GM12891 (cell line): ENCODE data around the gene SNCB. TPM values are rescaled to one million over a fixed set of nuclear protein-coding genes. Genes with fewer than 3 reads are reported as not detected.
A peak's percentile ranks its signal among the peaks of the same experiment; 100 is the strongest.

Experiments used
- DNase-seq: peaks from one replicate; pipeline ENCODE4 v3.0.0; 2011; ENCODE audit warnings: low spot score; ENCODE audit not compliant: insufficient read length
- FAIRE-seq: peaks from 2 replicates; lab custom pipeline; 2011; peaks lifted over from hg19 to GRCh38; lab: Jason Lieb, UNC
- PAX5 ChIP-seq: IDR thresholded peaks from 2 replicates; pipeline ENCODE4 v1.6.1; 2011; ENCODE audit warnings: low read length, moderate library complexity, mild to moderate bottlenecking; ENCODE audit not compliant: insufficient read depth, severe bottlenecking
- POLR2A ChIP-seq: IDR thresholded peaks from 2 replicates; pipeline ENCODE4 v1.6.1; 2011; ENCODE audit warnings: low read depth, low read length, control low read depth
- POLR2AphosphoS5 ChIP-seq: IDR thresholded peaks from 2 replicates; pipeline ENCODE4 v1.6.1; 2011; ENCODE audit warnings: low read depth, low read length, control low read depth
- POU2F2 ChIP-seq: IDR thresholded peaks from 2 replicates; pipeline ENCODE4 v1.6.1; 2011; ENCODE audit warnings: low read depth, mild to moderate bottlenecking, control low read depth, low read length, moderate library complexity
- SPI1 ChIP-seq: IDR thresholded peaks from 2 replicates; pipeline ENCODE4 v1.6.1; 2011; ENCODE audit warnings: low read depth, low read length, control low read depth
- TAF1 ChIP-seq: IDR thresholded peaks from 2 replicates; pipeline ENCODE4 v1.6.1; 2011; ENCODE audit warnings: low read depth, low read length, control low read depth
- polyA plus RNA-seq: library from polyadenylated mRNA; unstranded; fragments of >200 nt; gene quantifications from one replicate; pipeline ENCODE4 v1.2.1, GENCODE V29; 2012; ENCODE audit warnings: low read depth, missing spikeins, inconsistent platforms; ENCODE audit not compliant: missing spikeins

Gene SNCB
- 0.06 TPM for polyA plus RNA-seq

- FAIRE-seq: peak; percentile 13
- TF ChIP-seq PAX5 (no peak), SPI1 (no peak), POU2F2 (no peak)
- peak; percentile 84 for DNase-seq
These were observed at the start of gene SNCB, which contains the start of gene EIF4E1B for GRCh38 chr5:176629853-176630680. TSS of gene SNCB (minus strand) at chr5:176630534. CDS start at chr5:176629654, 880 bp downstream. TSS of gene EIF4E1B (plus strand) at chr5:176630675. CDS start at chr5:176642788, 12,113 bp downstream.

DNA sequence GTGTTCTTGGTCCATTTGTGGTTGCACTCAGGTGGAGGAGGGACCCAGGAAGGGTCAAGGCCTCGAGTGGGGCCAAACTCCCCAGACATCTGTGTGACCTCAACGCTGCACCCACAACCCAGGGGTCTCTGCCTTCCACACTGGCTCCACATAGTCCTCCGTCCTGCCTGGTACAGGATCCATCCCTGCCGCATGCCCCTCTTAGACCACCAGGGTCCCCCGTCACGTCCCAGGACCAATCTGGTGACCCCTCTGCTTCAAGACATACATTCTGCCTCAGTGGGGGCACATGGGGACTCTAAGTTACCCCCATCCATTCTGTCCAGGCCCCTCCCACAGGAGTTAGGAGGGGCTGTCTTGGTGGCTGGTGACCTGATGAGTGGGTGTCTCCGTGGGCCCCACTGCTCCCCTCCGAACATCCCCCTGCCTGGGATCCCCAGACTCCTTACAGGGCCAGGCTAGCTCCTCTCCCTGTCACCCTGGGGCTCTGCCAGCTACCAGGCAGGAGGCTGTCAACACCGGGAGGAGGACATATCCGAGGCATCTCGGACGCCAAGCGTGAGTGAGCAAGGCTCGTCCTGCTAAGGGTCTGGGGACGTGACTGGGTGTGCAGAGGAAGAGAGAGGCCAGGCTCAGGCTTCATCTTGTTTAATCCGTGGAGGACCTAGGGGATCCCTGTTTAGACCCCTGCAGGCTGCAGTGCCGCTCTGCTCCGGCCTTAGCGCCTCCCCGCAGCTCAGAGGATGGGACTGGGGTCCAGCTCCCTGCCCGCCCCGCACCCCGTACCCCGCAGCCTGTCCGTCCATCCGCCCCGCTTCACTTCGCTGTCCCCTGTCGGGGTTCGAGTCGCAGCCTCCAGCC is 49.3 kb upstream of the SNCB start:
- no peak for FAIRE-seq
- no peak for TF ChIP-seq TAF1
- TF ChIP-seq POLR2AphosphoS5: no peak
- TF ChIP-seq SPI1: no peak
- no peak for TF ChIP-seq POLR2A
- no peak for TF ChIP-seq POU2F2
- no peak for TF ChIP-seq PAX5
- DNase-seq: no peak

DNA sequence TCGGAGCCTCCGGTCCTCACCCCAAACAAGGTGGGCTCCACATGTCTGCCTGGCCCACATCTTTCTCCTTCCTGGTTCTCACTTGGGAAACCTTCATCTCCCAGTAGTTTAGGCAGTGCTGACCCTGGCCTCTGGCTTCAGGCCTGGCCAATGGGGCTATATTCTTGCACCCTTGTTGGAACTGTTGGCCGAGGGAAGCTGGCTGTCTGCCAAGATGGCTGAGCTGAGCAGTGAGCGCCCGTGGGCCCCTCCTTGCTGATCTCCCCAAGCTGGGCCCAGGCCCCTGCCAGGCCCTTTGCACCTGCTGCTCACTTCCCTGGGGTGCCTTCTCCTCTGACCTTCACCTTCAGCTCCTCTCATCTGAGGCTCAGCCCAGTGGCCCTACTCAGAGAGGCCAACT is 48.2 kb upstream of the SNCB start:
- TF ChIP-seq POLR2AphosphoS5: no peak
- TF ChIP-seq PAX5: no peak
- no peak for TF ChIP-seq SPI1
- no peak for TF ChIP-seq POLR2A
- TF ChIP-seq TAF1: no peak
- DNase-seq (no peak), FAIRE-seq (no peak)

GRCh38 chr5:176677209-176677939 is 47.0 kb upstream of the SNCB start:
- FAIRE-seq: no peak
- DNase-seq: no peak
- TF ChIP-seq POU2F2 (no peak), POLR2AphosphoS5 (no peak), PAX5 (no peak), TAF1 (no peak), SPI1 (no peak)

GRCh38 chr5:176676361-176676824 is 46.1 kb upstream of the SNCB start:
- 0 out of 2 replicates have a peak, but pooled peaks have one; percentile 3 for TF ChIP-seq SPI1
- TF ChIP-seq TAF1: no peak
- DNase-seq (no peak), FAIRE-seq (no peak)

DNA sequence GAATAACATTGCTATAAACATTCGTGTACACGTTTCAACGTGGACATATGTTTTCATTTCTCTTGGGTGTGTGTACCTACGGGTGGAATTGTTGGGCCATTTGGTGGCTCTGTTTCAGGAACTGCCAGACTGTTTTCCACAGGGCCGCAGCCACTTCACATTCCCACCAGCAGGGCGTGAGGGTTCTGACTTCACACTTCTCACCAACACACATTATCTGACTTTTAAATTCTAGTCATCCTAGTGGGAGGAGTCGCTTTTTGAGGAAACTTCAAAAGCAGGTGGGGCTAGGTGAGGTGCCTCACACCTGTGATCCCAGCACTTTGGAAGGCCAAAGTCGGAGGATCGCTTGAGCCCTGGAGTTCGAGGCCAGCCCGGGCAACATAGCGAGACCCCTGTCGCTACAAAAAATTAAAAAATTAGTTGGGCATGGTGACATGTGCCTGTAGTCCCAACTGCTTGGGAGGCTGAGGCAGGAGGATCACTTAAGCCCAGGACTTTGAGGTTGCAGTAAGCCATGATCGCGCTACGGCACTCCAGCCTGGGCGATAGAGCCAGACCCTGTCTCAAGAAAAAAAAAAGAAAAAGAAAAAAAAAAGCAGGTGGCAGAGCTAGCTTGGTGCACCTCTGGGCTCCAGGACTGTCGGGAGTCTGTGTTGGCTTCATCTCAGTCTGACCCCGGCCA is 45.5 kb upstream of the SNCB start:
- FAIRE-seq (peak; percentile 70), DNase-seq (no peak)
- TF ChIP-seq POLR2A (no peak), PAX5 (no peak), POLR2AphosphoS5 (no peak)

GRCh38 chr5:176674799-176675198 is 44.5 kb upstream of the SNCB start:
- TF ChIP-seq POLR2AphosphoS5 (no peak), SPI1 (no peak), POLR2A (no peak), PAX5 (no peak), POU2F2 (no peak), TAF1 (no peak)
- no peak for FAIRE-seq
- no peak for DNase-seq

- TF ChIP-seq POLR2AphosphoS5 (no peak), SPI1 (no peak), POLR2A (no peak), TAF1 (no peak), POU2F2 (no peak), PAX5 (no peak)
- DNase-seq (no peak), FAIRE-seq (no peak)
These were observed 43.6 kb upstream of the SNCB start for GRCh38 chr5:176673651-176674583.
